SIG-M5 treated with dmso at 0.1 percent for 504 hours (cell line): ENCODE measurements around the gene METTL1.
"Not testable (repeated sequence)": the region's sequence is repeated elsewhere in the genome, so short reads cannot be mapped to it uniquely, and the experiment has no call there.

ENCODE experiments used
- DNase-seq: peaks from one replicate; lab custom pipeline; 2025; ENCODE audit not compliant: unreplicated experiment; lab: John Stamatoyannopoulos, UW

The METTL1 gene

DNA sequence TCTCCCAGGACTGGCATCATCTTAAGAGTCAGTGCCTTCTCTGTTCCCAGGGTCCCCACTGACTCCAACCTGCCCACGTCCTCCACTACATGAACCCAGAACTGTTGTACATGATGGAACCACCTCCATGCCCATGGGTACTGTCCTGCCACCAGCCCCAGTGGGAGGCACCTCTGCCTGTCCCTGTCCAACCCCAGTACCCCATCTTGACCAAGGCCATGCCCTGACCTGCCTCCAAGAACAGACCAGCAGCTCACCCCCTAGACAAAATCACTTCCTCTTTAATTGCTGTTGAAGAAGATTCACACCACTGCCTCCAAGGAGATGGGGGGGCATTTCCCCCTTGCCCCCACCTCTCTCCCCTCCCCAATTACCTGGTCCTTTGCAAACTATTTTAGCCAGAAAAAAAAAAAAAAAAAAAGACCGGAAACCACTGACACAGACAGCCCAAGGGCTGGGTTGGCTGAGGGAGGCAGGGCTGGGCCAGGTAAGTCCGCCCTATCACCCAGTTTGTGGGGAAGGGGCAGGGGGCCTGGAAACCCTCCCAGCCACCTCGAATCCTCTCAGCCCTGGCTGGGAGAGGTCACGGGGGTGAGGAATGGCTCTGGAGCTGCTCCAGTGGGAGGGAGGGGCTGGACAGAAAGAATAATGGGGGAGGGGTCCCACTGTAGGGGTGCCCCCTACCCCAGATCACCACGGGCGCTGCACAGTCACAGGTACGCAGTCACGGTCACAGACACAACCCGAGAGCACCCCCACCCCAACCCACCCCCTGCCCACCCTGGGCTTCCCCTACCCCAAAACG is 46.8 kb downstream of the METTL1 start:
- DNase-seq: no peak

DNA sequence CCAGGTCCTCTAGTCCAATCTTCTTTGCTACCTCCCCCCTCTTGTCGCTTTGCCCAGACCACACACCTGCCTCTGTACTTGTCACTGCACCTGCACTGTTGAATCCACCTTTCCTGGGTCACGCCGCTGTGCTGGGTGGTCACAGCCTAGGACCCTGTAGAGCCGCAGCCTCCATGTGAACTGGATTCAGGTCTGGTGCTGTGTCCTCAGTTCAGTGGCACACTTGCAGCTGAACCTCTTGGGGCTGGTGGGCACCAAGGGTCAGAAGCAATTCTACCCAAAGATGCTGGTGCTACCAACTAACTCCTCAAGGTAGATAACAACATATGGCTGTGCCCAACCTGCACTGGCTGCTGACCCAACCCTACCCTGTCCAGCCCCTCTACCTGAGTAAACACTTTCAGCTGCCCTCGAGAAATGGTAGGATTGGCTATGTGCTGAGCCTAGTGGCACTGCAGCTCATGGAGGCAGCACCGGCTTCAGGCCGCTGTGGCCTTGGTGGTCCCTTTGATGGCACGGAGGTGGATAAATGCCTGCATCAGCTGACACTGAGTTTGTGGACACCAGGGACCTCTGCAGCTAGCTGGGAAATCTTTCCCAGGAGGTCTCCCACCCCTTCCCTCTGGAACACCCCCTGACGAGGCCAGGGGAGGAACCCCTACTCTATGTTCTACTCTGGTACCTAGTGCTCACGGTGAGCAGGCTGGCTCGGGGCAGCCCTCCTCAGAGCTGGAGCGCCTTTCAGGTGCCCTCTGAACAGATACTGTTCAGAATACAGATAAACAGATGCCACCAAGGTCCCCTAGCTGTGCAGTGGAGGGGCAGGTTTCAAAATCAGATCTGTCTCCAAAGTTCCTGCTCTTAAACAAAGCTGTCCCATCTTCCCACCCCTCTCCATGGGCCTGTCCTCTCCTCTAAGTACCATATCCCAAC is 47.6 kb downstream of the METTL1 start:
- no peak for DNase-seq

DNA sequence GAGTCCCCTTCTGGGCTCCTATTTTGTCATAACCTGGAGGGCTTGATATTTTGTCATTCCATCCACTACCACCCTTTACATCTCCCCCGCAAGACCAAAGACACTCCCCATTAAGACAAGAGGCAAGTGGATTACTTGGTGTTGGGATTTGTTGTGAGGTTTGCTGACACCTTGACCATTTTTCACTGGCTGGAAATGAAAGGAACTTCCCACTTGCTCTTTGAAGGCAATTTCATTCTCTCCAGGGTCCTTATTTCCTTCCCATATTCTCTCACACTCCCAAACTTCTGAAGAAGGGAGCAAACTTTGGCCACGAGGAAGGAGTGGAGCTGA is 48.3 kb downstream of the METTL1 start:
- DNase-seq: no peak

DNA sequence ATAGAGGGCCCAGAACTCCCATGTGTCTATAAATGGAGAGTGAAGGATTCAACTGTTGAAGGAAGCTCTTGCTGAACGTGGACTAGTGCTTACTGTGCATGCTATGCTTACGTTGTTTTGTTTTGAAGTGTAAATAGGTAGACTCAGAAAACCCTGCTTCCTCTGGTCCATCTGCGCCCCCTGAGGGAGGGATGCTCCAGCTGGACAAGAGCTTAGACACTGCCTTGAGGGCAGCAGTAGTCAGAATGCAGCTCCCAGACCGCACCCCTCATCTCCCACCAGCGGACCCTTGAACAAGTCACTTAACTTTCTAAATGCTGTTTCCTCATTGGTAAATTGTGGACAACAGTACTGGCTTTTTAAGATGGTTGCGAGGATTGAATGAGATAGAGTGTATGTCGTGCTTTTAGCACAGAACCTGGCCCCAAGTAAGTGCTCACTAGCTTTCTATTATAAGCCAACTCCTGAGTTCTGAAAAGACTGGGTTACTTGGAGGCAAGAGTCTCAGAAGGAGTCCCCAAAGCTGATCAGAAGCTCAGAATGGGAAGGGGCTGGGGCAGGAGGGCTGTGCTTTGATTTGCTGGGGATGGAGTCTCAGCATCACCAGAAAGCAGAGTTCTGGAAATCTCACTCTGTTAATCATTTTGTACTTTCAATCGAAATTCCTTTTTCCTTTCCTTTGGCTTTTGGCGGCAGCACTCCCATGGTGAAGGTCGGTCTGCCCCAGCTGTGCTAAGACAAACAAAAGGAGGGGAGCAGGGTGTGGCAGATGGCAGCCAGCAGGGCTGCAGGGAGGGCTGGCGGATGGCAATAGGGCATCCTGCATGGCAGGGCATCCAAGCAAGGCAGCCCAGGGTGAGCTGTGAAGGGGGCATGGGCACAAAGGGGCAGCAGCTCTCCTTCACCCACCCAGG is 48.9 kb downstream of the METTL1 start:
- DNase-seq: no peak

DNA sequence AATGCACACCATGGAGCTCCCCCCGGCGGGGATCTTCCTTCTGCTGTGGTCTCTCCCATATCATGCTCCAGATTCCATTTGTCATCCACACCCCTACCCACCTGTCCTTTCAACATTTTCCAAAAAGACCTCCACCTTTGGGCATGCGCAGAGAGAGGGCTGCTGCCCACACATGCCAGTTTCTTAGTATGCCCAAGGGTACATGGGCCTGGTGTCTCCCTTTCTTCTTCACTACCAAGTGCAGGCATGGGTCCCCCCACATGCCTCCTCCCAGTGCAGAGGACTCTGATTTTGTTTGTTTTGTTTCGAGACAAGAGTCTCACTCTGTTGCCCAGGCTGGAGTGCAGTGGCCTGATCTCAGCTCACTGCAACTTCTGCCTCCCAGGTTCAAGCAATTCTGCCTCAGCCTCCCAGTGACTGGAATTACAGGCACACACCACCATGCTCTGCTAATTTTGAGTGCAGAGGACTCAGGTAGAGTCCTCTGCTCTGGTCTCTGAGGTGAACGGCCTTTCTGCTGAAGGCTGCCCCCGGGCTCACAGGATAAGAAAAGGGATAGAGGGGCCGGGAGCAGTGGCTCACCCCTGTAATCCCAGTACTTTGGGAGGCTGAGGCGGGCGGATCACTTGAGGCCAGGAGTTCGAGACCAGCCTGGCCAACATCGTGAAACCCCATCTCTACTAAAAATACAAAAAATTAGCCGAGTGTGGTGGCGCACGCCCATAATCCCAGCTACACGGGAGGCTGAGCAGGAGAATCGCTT is 49.9 kb downstream of the METTL1 start:
- DNase-seq: not testable (repeated sequence)

DNA sequence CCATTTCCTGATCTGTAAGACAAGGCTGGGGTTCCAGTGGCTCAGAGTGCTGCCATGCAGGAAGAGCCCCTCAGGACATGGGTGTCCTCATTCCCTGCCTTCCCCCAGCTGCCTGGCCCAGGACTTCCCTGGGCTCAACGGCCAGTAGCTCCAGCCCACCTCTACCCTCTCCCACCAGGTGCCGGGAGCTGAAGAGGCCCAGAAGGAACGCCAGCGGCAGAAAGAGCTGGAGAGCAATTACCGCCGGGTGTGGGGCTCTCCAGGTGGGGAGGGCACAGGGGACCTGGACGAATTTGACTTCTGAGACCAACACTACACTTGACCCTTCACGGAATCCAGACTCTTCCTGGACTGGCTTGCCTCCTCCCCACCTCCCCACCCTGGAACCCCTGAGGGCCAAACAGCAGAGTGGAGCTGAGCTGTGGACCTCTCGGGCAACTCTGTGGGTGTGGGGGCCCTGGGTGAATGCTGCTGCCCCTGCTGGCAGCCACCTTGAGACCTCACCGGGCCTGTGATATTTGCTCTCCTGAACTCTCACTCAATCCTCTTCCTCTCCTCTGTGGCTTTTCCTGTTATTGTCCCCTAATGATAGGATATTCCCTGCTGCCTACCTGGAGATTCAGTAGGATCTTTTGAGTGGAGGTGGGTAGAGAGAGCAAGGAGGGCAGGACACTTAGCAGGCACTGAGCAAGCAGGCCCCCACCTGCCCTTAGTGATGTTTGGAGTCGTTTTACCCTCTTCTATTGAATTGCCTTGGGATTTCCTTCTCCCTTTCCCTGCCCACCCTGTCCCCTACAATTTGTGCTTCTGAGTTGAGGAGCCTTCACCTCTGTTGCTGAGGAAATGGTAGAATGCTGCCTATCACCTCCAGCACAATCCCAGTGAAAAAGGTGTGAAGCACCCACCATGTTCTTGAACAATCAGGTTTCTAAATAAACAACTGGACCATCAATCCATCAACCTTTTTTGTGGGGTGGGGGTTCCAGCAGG is 51.0 kb downstream of the METTL1 start:
- DNase-seq: no peak

DNA sequence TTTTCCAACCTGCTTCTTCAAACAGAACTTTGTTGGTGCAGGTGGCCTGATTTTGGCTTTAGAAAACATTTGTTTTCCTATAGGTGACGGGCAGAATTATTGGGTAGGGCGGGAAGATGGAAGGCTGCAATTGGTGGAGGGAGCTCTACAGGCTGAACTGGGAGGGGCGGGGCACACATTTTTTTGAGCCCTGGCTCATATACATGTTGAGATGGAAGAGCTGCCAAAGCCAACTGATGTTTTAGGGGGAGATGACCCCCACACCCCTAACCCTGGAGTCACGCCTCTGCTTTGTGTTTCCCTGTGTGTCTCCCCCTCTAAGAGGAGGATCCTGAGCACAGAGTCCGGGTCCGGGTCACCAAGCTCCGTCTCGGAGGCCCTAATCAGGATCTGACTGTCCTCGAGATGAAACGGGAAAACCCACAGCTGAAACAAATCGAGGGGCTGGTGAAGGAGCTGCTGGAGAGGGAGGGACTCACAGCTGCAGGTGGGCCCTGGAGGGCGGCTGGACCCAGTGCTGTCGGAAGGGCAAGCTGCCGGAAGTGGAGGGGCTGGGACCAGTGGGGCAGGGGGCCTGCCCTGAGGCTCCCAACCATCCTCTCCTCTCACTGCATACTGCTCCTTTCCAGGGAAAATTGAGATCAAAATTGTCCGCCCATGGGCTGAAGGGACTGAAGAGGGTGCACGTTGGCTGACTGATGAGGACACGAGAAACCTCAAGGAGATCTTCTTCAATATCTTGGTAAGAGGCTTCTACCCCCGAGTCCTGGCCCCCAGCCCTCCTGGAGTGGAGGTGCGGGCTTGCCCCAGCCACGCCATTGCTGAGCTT is 51.9 kb downstream of the METTL1 start:
- DNase-seq: no peak

DNA sequence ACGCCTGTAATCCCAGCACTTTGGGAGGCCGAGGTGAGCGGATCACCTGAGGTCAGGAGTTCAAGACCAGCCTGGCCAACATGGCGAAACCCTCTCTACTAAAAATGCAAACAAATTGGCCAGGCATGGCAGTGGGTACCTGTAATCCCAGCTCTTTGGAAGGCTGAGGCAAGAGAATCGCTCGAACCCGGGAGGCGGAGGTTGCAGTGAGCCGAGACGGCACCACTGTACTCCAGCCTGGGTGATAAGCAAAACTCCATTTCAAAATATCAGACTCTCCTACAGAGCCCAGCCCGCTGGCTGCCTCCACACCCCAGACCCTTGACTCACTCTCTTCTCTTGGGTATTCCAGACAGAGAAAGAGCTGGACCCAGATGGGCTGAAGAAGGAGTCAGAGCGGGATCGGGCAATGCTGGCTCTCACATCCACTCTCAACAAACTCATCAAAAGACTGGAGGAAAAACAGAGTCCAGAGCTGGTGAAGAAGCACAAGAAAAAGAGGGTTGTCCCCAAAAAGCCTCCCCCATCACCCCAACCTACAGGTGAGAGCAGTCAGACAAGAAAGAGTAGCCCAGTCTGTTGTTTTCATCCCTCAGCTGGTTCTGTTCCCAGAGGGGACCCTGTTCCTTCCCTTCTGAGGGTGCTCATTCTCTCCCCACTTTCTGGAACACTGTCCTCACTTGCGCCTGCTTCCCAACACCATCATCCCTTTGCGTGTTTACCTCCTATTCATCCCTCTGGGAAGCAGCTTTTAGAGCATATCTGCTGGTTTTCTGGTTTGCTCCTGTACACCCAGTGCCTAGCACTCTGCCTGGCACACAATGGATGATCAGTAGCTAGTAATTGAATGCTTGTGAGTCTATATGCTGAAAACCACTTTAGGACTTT is 53.0 kb downstream of the METTL1 start:
- no peak for DNase-seq
